Ascending aorta (tissue), 2 donors: ENCODE measurements around the gene MFAP2. TPM values are rescaled to one million over a fixed set of nuclear protein-coding genes. Genes with fewer than 3 reads are reported as not detected.
A peak's percentile ranks its signal among the peaks of the same experiment; 100 is the strongest.
"Not testable (repeated sequence)": the region's sequence is repeated elsewhere in the genome, so short reads cannot be mapped to it uniquely, and the experiment has no call there.

ENCODE experiments used
- DNase-seq, 2 donors: peaks; one replicate each; pipeline ENCODE4 v3.0.0-alpha.2; 2019; ENCODE audit warnings: low spot score in 2 of 2
- H3K27ac ChIP-seq, 2 donors: fragments of 200-600 bp; sonication (generic); one replicate each; pipeline ENCODE4 v1.5.1; 2016 to 2017; ENCODE audit warnings: mild to moderate bottlenecking in 1 of 2
- H3K27me3 ChIP-seq: fragments of 200-600 bp; sonication (generic); one replicate; pipeline ENCODE4 v1.5.1; 2017
- H3K36me3 ChIP-seq, 2 donors: fragments of 200-600 bp; sonication (generic); one replicate each; pipeline ENCODE4 v1.5.1; 2016
- H3K4me1 ChIP-seq, 2 donors: fragments of 200-600 bp; sonication (generic); one replicate each; pipeline ENCODE4 v1.5.1; 2016 to 2017; ENCODE audit warnings: mild to moderate bottlenecking in 1 of 2
- H3K4me3 ChIP-seq, 2 donors: fragments of 200-600 bp; sonication (generic); one replicate each; pipeline ENCODE4 v1.5.1; 2016 to 2017; ENCODE audit warnings: mild to moderate bottlenecking in 1 of 2
- H3K9me3 ChIP-seq, 2 donors: fragments of 200-600 bp; sonication (generic); one replicate each; pipeline ENCODE4 v1.5.1; 2016
- intact Hi-C: fragments of 100-400 bp; cut with DNase I; formaldehyde crosslinking; loops from one replicate; pipeline ENCODE4 v1.15.1; 2023
- total RNA-seq: library from RNA; depleted of rRNA; stranded (reverse); fragments of >200 nt; gene quantifications from one replicate; pipeline ENCODE4 v1.1.0, GENCODE V29; 2016
- TF ChIP-seq, protein P1 (sequence below), 3 experiments: fragments of 200-600 bp in 2 of 3; fragments of 450-650 bp in 1 of 3; sonication (generic) in 2 of 3; IDR thresholded peaks; one replicate each; pipeline ENCODE4 v1.5.1; 2016 to 2019; ENCODE audit warnings: antibody characterized with exemption in 3 of 3, mild to moderate bottlenecking in 1 of 3, moderate library complexity in 1 of 3

Gene MFAP2
- total RNA-seq, 1 donor from 2014 or later = 26.3 TPM

DNA sequence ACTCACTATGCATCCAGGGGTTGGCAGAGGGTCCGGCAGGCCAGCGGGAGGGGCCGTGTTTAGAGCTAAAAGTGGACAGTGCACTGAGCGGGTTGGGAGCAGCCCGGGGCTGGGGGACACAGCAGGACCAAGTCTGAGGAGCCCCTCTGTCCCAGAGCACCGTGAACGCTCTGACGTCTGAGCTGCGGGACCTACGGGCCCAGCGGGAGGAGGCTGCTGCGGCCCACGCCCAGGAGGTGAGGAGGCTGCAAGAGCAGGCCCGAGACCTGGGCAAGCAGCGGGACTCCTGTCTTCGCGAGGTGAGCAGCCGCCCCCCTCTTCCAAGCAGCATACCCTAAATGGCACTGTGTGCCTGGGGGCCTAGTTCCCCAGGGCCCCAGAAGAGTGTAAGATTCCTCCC, 25.8 kb downstream of the MFAP2 start:
- Histone ChIP-seq H3K27me3 (no peaks in the 10 kb centered on the region), H3K4me1 (peaks cover 0 to 3% of the 10 kb centered on the region in 2 donors), H3K4me3 (no peak overlapping the region), H3K9me3 (no peaks in the 10 kb centered on the region), H3K36me3 (peaks cover 19 to 22% of the 10 kb centered on the region in 2 donors), H3K27ac (no peak overlapping the region)
- intact Hi-C loops = loop anchor here (10.0 kb wide), 1 partner anchor 170 kb away; no protein-coding TSS in a partner anchor
- no peak for DNase-seq
- TF ChIP-seq, protein P1, sequence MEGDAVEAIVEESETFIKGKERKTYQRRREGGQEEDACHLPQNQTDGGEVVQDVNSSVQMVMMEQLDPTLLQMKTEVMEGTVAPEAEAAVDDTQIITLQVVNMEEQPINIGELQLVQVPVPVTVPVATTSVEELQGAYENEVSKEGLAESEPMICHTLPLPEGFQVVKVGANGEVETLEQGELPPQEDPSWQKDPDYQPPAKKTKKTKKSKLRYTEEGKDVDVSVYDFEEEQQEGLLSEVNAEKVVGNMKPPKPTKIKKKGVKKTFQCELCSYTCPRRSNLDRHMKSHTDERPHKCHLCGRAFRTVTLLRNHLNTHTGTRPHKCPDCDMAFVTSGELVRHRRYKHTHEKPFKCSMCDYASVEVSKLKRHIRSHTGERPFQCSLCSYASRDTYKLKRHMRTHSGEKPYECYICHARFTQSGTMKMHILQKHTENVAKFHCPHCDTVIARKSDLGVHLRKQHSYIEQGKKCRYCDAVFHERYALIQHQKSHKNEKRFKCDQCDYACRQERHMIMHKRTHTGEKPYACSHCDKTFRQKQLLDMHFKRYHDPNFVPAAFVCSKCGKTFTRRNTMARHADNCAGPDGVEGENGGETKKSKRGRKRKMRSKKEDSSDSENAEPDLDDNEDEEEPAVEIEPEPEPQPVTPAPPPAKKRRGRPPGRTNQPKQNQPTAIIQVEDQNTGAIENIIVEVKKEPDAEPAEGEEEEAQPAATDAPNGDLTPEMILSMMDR (IDR thresholded peaks at IDR 0.05) = no peak

DNA sequence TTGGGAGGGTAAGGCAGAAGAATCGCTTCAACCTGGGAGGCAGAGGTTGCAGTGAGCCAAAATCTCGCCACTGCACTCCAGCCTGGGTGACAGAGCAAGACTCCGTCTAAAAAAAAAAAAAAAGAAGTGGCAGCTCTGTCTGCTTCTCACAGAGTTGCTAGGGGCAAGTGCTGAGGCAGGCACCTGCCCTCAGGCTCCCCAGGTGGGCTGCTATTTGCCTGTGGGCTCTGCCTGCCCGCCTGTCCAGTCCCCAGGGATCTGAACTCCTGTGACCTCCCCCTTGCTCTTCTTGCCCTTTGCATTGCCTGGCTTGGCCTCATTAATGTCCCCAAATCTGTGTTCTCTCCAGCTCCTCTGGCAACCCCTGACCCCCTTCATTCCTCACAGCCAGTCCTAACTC, 28.0 kb downstream of the MFAP2 start:
- not testable (repeated sequence) for DNase-seq, H3K27ac ChIP-seq, H3K4me1 ChIP-seq, H3K27me3 ChIP-seq, H3K9me3 ChIP-seq, H3K4me3 ChIP-seq
- peaks cover 19 to 30% of the 10 kb centered on the region in 2 donors for H3K36me3 ChIP-seq
- intact Hi-C loops = loop anchor here (10.0 kb wide), 1 partner anchor 172 kb away; no protein-coding TSS in a partner anchor

DNA sequence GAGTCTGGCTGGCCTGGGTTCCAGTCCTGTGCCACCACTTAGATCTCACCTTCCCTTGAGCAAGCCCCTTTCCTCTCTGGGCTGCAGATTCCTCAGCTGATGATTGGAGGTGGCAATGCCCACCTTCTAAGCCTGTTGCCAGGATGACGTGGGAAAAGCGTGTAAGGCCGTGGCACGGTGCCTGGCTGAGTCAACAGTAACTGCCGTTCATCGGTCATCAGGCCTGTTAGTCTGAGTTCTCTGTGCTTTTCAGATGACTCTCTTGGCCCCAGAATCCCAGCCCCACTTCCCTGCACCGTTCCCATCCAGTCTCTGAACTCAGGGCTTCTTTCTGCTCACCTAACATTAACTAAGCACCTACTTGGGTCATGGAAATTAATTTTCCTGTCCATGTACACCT, 31.4 kb downstream of the MFAP2 start:
- H3K9me3 ChIP-seq, H3K4me3 ChIP-seq, H3K27ac ChIP-seq, DNase-seq, H3K4me1 ChIP-seq, H3K27me3 ChIP-seq, intact Hi-C loops: not testable (repeated sequence)
- H3K36me3 ChIP-seq = peaks cover 22 to 23% of the 10 kb centered on the region in 2 donors

DNA sequence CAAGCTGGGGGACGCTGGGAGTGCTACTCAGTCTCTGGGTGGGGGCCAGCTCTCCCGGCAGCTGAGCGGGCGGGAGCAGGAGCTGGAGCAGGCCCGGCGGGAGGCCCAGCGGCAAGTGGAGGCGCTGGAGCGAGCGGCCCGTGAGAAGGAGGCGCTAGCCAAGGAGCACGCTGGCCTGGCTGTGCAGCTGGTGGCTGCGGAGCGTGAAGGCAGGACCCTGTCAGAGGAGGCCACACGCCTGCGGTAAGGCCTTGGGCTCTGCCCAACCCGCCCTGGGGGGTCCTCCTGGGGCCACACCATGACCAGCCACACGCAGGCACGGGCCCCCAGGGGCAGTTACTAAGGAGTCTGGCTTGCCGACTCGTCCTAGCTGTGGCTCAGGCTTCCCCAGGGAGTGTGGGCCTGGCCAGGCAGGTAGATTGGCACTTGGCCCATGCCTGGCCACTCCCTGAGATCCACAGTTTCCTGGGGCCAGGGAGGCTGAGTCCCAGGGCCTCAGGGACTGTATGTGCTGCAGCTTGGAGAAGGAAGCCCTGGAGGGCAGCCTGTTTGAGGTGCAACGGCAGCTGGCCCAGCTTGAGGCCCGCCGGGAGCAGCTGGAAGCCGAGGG, 32.0 kb downstream of the MFAP2 start:
- intact Hi-C loops, H3K9me3 ChIP-seq, H3K4me1 ChIP-seq, H3K27me3 ChIP-seq, DNase-seq, H3K4me3 ChIP-seq: not testable (repeated sequence)
- H3K27ac ChIP-seq = peak overlapping the region in 1 of 2 donors; percentile 12
- H3K36me3 ChIP-seq = peaks cover 22 to 28% of the 10 kb centered on the region in 2 donors

DNA sequence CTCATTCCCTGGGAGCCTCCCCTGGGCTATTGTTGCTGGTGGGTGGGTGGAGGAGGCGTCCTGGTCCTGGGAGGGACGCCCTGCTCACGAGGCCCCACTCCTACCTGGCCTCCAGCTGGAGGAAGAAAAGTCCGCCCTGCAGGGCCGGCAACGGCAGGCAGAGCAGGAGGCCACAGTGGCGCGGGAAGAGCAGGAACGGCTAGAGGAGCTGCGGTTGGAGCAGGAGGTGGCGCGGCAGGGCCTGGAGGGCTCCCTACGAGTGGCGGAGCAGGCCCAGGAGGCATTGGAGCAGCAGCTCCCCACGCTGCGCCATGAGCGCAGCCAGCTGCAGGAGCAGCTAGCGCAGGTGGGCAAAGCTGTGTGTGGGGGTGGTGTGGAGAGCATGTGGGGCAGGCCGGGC, 33.8 kb downstream of the MFAP2 start:
- intact Hi-C loops = no loop called here
- Histone ChIP-seq H3K4me3 (no peak overlapping the region), H3K27me3 (no peaks in the 10 kb centered on the region), H3K9me3 (no peaks in the 10 kb centered on the region), H3K36me3 (peaks cover 28 to 36% of the 10 kb centered on the region in 2 donors), H3K4me1 (peaks cover 0 to 4% of the 10 kb centered on the region in 2 donors), H3K27ac (no peak overlapping the region)
- DNase-seq = no peak
- TF ChIP-seq, protein P1 (IDR thresholded peaks at IDR 0.05) = no peak

DNA sequence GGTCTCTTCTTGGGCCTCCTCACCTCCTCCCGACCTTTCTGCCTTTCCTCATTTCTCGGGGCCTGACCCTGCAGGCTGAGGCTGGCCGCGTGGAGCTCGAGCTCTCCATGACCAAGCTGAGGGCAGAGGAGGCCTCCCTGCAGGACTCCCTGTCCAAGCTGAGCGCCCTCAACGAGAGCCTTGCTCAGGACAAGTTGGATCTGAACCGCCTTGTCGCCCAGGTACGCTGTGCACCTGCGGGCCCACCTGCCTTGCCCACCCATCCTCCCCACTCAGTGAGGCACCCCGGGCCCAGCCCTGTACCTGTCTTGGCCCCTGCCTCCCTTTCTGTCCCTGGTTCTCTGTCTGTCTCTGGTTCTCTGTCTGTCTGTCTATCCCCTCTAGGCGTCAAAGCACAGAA, 34.2 kb downstream of the MFAP2 start:
- H3K4me1 ChIP-seq, H3K9me3 ChIP-seq, intact Hi-C loops: not testable (repeated sequence)

DNA sequence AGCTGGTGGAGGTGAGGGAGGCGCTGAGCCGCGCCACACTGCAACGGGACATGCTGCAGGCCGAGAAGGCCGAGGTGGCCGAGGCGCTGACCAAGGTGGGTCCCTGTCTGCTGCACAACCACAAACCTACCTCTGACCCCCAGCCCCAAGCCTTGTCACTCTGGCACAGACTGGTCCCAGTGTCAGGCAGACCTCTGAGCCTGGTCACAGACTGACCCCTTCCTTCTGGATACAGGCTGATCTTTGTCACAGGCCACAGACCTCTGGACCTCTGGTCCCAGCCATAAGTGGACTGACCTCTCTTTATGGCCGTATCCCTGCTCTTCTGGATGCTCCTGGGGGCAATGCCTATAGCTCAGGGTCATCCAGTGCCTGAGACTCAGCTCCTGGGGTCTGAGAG, 34.9 kb downstream of the MFAP2 start:
- H3K9me3 ChIP-seq, H3K27me3 ChIP-seq, H3K4me3 ChIP-seq, H3K27ac ChIP-seq, H3K4me1 ChIP-seq, intact Hi-C loops, DNase-seq: not testable (repeated sequence)
- peaks cover 28 to 40% of the 10 kb centered on the region in 2 donors for H3K36me3 ChIP-seq

More for the DNA sequence above, 34.2 kb downstream of the MFAP2 start:
- not testable (repeated sequence) for H3K27me3 ChIP-seq, H3K27ac ChIP-seq, DNase-seq, H3K4me3 ChIP-seq
- H3K36me3 ChIP-seq = peaks cover 28 to 36% of the 10 kb centered on the region in 2 donors

DNA sequence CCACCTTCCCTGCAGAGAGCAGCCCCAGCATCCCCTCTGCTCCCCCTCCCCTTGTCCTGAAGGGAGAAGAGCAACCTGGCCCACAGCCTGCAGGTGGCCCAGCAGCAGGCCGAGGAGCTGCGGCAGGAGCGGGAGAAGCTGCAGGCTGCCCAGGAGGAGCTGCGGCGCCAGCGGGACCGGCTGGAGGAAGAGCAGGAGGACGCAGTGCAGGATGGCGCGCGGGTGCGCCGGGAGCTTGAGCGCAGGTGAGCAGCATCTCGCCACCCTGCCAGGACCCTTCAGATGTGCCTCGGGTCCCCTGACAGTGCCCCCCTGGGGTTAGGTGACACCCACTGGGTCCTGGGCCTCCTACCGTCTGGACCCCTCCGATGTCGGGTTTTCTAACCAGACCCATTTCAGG, 36.4 kb downstream of the MFAP2 start:
- Histone ChIP-seq H3K4me3 (no peak overlapping the region), H3K27ac (no peak overlapping the region), H3K4me1 (peaks cover 0 to 4% of the 10 kb centered on the region in 2 donors), H3K36me3 (peaks cover 28 to 41% of the 10 kb centered on the region in 2 donors), H3K27me3 (no peaks in the 10 kb centered on the region), H3K9me3 (no peaks in the 10 kb centered on the region)
- DNase-seq = no peak
- intact Hi-C loops = no loop called here
- TF ChIP-seq, protein P1 (IDR thresholded peaks at IDR 0.05) = no peak

DNA sequence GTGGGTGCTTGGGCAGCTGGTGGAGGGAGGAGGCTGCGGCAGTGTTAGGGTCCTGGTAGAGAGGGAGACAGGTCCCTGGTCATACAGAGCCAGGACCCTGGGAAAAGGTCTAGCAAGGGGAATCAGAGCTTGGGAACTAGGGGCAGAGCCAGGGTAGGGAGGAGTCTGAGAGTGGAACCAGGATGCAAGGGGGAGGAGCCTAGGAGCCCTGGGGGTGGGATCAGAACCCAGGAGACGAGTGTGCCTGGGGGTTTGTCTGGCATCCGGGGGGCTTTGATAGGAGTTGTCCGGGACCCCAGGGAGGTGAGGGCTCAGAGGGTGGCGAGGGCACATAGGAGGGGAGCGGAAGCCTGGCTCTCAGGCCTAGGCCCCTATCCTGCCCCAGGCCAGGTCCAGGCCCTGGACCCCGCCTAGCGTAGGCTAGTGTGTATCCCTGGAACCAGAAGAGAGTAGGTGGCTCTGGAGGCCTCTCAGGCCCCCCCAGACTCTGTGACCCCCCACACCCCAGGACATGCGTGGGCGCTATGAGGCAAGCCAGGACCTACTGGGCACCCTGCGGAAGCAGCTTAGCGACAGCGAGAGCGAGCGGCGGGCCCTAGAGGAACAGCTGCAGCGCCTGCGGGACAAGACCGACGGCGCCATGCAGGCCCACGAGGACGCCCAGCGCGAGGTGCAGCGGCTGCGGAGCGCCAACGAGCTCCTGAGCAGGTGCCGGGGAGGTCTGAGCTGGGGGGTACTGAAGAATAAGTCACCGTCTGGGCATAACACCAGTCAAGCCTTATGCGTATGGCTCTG, 40.8 kb downstream of the MFAP2 start:
- H3K9me3 ChIP-seq, H3K4me1 ChIP-seq, H3K27me3 ChIP-seq, DNase-seq, intact Hi-C loops, H3K27ac ChIP-seq: not testable (repeated sequence)
- Histone ChIP-seq H3K36me3 (peaks cover 16 to 44% of the 10 kb centered on the region in 2 donors), H3K4me3 (peak overlapping the region in 1 of 2 donors; percentile 19)
